Stimulated activated CD4-positive, alpha-beta T cell treated with anti-CD3 and anti-CD28 coated beads, Interleukin-1b, Interleukin-23, amount 100 ng/mL, for 4 hours (primary cell): ENCODE results near the gene PPEF1.
"Not testable (repeated sequence)": the region's sequence is repeated elsewhere in the genome, so short reads cannot be mapped to it uniquely, and the experiment has no call there.

ENCODE experiments used
- DNase-seq, 2 donors: peaks; one replicate each; pipeline ENCODE4 v3.0.0-alpha.2; 2020; ENCODE audit warnings: low read depth in 2 of 2

Gene PPEF1

GRCh38 chrX:18792828-18793227 is 85.4 kb downstream of the PPEF1 start:
- no peak for DNase-seq

DNA sequence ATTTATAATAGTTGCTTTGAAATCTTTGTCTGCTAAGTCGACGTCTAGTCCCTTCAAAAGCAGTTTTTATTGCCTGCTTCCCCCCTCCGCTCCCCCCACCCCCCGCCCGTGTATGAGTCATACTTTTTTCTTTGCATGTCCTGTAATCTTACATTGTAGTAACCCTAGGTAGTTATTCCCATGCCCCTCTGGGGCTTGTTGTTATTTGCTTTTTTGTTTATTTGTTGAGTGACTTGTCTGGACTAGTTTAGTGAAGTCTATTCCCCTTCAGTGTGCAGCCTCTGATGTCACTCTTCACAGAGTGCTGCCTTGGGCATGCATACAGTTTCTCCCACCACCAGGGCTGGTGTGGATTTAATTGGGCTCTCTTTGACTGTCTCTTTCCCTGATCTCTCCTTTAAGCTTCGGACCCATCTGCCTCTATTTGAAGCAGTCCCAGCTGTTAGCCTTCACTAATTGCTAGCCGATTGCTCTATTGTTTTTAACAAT is 86.2 kb downstream of the PPEF1 start:
- DNase-seq = no peak

- no peak for DNase-seq
Observed at GRCh38 chrX:18797141-18797540, 89.7 kb downstream of the PPEF1 start.

GRCh38 chrX:18799911-18800310 is 92.5 kb downstream of the PPEF1 start:
- no peak for DNase-seq

DNA sequence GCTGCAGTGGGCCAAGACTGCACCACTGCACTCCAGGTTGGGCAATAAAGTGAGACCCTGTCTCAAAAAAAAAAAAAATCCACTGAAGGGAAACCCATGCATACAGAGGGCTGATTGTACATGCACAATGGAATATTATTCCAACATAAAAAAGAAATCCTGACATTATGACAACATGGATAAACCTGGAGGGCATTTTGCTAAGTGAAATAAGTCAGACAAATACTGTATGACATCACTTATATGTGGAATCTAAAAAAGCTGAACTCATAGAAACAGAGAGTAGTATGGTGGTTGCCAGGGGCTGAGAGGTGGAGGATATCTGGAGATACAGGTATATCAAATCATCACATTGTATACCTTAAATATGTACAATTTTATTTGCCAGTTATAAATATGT is 102.2 kb downstream of the PPEF1 start:
- no peak for DNase-seq

DNA sequence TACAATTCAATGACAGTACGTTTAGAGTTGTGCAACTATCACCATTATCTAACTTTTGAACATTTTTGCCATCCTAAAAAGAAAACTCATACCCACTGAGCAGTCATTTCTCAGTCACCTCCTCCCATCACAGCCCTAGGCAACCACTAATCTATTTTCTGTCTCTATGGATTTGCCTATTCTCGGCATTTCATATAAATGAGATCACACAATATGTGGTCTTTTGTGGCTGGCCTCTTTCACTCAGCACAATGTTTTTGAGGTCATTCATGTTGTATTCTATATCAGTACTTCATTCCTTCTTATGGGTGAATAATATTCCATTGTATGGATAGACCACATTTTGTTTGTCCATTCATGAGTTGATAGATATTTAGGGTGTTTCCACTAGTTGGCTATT is 103.0 kb downstream of the PPEF1 start:
- DNase-seq = no peak

DNA sequence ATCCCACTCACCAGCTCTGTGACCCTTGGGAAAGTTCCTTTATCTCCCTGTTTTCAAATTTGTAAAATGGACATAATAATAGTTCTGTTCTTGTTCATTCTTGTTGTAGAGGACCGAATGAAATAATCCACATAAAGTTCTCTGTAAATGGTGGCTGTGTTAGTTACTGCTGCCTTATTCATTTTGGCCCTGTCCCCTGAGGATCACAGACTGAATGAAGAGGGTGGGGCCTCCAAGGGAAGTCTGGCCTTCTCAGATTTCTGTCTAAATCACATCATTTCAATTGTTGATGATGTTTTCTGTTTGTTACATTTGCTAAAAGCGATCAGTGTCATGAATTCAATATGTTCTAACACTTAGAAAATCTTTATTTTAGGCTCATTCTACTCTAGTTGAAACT is 117.9 kb downstream of the PPEF1 start:
- DNase-seq = no peak

DNA sequence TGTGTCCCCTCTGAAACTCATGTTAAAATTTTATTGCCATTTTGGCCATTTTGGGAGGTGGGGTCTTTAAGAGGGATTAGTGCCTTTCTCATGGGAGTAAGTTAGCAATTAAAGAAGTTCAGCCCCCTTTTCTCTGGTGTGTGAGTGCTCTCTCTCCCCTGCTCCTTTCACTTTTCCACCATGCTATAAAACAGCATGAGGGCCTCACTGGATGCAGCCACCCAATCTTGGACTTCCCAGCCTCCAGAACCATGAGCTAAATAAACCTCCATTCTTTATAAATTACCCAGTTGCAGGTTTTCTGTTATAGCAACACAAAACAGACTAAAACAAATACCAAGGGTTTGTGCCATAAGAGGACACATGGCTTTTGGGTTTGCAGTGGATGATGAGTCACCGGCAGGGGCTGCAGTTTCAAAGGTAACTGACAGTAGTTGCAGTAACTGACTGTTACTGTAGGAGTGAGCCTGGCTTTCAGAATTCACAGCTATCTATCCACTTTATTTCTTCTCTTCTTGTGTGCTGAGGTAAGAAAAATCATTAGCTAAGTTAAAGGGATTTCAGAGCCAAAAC is 121.5 kb downstream of the PPEF1 start:
- no peak for DNase-seq

GRCh38 chrX:18833071-18833731 is 125.8 kb downstream of the PPEF1 start:
- DNase-seq = no peak

DNA sequence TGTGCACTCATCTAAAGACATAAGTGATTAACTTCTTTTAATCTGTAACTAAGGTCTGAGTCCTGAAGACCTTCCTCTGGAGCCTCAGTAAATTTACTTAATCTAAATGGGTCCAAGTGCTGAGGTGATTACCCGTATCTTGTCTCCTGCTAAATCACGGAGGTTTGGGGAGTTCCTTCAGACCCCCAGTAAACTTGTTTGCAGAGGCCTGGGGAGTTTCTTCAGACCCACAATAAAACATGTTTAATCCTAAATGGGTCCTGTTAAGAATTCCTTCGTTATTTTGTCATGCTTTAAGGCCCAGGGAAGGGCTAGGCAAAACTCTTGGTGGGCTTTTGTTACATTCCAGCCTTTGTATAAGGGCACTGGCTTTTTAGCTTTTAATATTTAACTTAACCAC is 140.5 kb downstream of the PPEF1 start:
- DNase-seq = not testable (repeated sequence)

GRCh38 chrX:18855919-18856644 is 148.6 kb downstream of the PPEF1 start:
- DNase-seq = no peak

DNA sequence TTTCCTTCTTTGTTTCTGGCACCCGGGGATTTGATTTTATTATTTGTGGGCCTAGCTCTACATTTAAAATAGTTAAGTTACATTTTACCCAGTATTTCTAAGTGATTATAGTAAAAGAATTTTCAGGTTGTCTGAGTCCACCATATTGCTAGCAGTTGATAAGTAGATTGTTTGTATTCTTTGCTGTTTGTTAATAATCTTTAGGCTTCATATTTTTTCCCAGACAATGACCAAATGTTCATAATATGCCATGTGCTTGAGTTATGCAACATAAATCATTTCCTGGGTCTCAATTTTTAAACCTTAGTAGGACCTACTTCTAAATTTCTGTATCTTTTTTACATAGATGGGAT is 149.2 kb downstream of the PPEF1 start:
- no peak for DNase-seq

DNA sequence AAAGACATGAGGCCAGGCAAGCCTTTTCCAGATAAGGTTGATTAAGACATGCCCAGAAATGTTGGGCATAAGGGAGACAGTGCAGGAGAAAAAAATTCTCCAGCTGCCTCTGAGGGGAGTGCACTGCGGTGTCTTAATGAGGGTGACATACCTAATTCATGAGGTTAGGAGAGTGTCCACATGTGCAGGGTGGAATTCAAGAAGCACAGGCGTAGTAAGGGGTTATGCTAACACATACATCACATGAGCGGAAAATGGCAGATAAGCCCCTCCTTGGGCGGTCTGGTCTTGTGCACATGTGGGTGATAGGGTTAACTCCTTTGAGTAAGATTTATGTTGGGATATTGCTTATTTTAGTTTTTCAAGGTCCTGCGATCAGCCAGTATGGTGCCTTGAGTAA is 154.1 kb downstream of the PPEF1 start:
- DNase-seq = no peak

DNA sequence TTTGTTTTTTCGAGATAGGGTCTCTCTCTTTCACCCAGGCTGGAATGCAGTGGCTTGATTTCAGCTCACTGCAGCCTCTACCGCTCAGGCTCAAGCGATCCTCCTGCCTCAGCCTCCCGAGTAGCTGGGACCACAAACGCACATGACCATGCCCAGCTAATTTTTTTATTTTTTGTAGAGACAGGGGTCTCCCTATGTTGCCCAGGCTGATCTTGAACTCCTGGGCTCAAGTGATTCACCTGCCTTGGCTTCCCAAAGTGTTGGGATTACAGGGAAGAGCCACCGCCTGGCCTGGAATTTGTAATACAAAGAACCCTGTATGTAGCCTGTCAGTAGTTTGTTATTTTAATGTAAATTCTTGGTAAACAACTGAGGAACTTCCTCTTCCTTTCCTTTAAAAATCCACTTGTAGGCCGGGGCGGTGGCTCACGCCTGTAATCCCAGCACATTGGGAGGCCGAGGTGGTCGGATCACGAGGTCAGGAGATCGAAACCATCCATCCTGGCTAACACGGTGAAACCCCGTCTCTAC is 157.0 kb downstream of the PPEF1 start:
- no peak for DNase-seq

DNA sequence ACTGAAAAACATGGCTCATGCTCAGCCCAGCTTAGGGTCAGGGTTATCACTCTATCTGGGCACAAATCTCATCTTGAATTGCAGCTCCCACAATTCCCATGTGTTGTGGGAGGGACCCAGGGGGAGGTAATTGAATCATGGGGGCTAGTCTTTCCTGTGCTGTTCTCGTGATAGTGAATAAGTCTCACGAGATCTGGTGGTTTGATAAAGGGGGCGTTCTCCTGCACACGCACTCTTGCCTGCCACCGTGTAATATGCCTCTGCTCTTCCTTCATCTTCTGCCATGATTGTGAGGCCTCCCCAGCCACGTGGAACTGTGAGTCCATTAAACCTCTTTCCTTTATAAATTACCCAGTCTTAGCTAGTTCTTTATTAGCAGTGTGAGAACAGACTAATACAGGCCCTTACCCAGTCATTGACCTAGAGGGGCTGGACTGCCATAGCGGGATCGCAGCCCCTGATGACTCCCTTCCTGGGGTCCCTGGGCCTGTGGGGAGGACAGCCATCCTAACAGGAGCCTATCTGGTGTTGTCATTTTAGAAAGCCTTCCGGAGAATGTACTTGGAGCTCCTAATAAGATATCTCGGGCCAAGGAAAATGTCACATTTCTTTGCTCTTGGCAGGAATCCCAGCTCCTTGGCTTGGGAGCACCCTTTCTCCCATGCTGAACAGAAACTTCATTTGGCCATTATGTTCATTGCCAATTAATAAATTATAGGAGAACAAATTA is 163.9 kb downstream of the PPEF1 start:
- no peak for DNase-seq

GRCh38 chrX:18871970-18872369 is 164.5 kb downstream of the PPEF1 start:
- no peak for DNase-seq

DNA sequence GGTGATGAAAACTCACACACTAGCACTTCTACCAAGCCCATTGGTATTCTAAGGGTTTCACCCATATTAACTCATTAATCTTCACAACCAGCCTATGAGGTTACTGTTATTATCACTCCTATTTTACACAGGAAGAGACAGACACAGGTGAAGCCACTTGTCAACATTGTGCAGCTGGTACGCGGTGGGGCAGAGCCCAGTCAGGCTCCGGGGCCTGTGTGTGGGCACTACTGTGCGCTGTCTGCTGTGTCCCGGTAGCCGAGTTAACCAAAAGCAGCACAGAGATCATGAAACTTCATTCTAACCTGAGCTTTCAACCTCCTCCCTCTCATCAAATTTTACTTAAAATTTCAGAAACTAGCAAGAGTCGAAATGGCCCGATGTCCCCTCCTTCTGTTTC is 165.2 kb downstream of the PPEF1 start:
- DNase-seq = no peak

DNA sequence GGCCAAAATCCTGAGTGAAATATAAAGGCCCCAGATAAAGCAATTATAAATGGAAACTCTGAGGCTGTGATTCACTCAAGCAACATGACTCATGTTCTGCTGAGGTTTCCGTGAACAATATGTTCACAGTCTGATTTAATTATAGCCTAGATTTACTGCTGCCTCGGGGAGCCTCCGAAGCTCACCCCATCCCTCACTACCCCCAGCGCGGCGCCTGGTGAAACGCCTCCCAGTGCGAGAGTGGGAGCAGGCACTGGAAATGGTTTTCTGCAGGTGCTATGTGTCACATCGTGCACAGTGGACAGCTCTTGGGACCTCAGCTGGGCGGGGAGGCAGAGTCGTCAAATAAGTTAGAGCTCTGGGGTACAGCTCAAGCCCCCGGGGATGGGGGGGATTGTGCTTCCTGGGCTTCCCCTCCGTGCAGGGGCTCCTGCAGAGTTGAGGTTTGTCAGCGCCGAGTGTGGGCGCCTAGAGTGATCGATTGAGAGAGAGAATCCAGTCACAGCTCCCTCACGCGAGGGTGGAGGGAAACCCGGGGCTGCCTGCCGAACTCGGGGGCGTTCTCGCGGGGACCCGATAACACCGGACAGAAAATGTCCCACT is 165.8 kb downstream of the PPEF1 start:
- no peak for DNase-seq

- no peak for DNase-seq
Observed at GRCh38 chrX:18873836-18874235, 166.4 kb downstream of the PPEF1 start.

DNA sequence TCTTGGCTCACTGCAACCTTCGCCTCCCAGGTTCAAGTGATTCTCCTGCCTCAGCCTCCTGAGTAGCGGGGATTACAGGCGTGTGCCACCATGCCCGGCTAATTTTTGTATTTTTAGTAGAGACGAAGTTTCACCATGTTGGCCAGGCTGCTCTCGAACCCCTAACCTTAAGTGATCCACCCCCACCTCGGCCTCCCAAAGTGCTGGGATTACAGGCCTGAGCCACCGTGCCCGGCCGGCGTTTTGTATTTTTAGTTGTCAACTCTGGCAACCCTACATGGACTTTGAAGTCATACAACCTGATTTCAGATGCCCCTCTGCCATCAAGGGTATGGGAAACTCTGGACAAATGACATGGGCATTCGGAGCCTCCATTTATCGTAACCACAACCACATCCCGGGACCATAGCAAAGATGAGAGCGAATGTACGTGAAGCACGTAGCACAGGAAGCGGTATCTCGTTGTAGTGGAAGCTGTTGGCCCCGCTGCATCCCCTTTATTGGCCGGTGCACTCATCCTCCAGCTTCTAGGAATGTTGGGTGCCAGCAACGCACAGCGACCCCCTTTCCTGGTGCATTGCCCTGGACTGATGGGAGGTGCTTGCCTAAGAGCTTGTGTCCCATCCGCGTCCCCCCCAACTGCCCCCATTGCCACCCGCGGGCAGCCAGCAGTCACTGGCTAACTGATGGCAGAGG is 167.3 kb downstream of the PPEF1 start:
- no peak for DNase-seq

- DNase-seq = no peak
Observed at GRCh38 chrX:18875256-18875878, 167.9 kb downstream of the PPEF1 start.
